Caki2 (cell line): ENCODE data around the gene PEX11B. TPM values are rescaled to one million over a fixed set of nuclear protein-coding genes. Genes with fewer than 3 reads are reported as not detected.
"Not testable (repeated sequence)": the region's sequence is repeated elsewhere in the genome, so short reads cannot be mapped to it uniquely, and the experiment has no call there.

ENCODE experiments used
- DNase-seq: peaks from one replicate; pipeline ENCODE4 v3.0.0-alpha.2; 2015; ENCODE audit warnings: low read depth
- in situ Hi-C: cut with HindIII; loops from 2 replicates; pipeline ENCODE4 v1.10.0; 2016; ENCODE audit warnings: low sequenced_read_pairs, low pct_unique_long_range_greater_than_20kb, mixed read lengths
- total RNA-seq: library from RNA; depleted of rRNA; stranded (reverse); fragments of >200 nt; shearing (Covaris generic); gene quantifications from 2 replicates; pipeline ENCODE4 v1.2.3, GENCODE V29; 2014; ENCODE audit warnings: low replicate concordance

The PEX11B gene
- total RNA-seq, 1 experiment from 2014 or later: 23.9 TPM

GRCh38 chr1:145956361-145956760 is 37.8 kb upstream of the PEX11B start:
- in situ Hi-C loops: no loop called here
- no peak for DNase-seq

- in situ Hi-C loops: no loop called here
- no peak for DNase-seq
Measured at GRCh38 chr1:145955436-145955835, 36.9 kb upstream of the PEX11B start.

GRCh38 chr1:145953861-145954260 is 35.3 kb upstream of the PEX11B start:
- in situ Hi-C loops: no loop called here
- DNase-seq: no peak

- no peak for DNase-seq
- in situ Hi-C loops: no loop called here
Measured at GRCh38 chr1:145952903-145953302, 34.4 kb upstream of the PEX11B start.

- DNase-seq: no peak
- in situ Hi-C loops: no loop called here
Measured at GRCh38 chr1:145951526-145951925, 33.0 kb upstream of the PEX11B start.

- no peak for DNase-seq
- in situ Hi-C loops: no loop called here
Measured at GRCh38 chr1:145949219-145949618, 30.7 kb upstream of the PEX11B start.

GRCh38 chr1:145947551-145947950 is 29.0 kb upstream of the PEX11B start:
- DNase-seq: no peak
- in situ Hi-C loops: no loop called here

- in situ Hi-C loops: no loop called here
- DNase-seq: no peak
Measured at GRCh38 chr1:145946477-145946986, 28.0 kb upstream of the PEX11B start.

GRCh38 chr1:145944532-145944931 is 26.0 kb upstream of the PEX11B start:
- in situ Hi-C loops: no loop called here
- DNase-seq: no peak

- in situ Hi-C loops: no loop called here
Measured at GRCh38 chr1:145942871-145943270, 24.4 kb upstream of the PEX11B start.

GRCh38 chr1:145942405-145942804 is 23.9 kb upstream of the PEX11B start:
- no peak for DNase-seq
- in situ Hi-C loops: no loop called here

More at GRCh38 chr1:145942871-145943270, 24.4 kb upstream of the PEX11B start:
- DNase-seq: no peak

GRCh38 chr1:145937436-145937835 is 18.9 kb upstream of the PEX11B start:
- DNase-seq: no peak
- in situ Hi-C loops: no loop called here

- no peak for DNase-seq
- in situ Hi-C loops: no loop called here
Measured at GRCh38 chr1:145936247-145936646, 17.7 kb upstream of the PEX11B start.

GRCh38 chr1:145935708-145936107 is 17.2 kb upstream of the PEX11B start:
- DNase-seq: no peak
- in situ Hi-C loops: no loop called here

- in situ Hi-C loops, DNase-seq: not testable (repeated sequence)
Measured at GRCh38 chr1:145932522-145933009, 14.0 kb upstream of the PEX11B start.

- in situ Hi-C loops: no loop called here
- DNase-seq: peak; percentile 8
Measured at GRCh38 chr1:145927916-145928643, 9.6 kb upstream of the PEX11B start.

GRCh38 chr1:145927063-145927886 is 8.8 kb upstream of the PEX11B start, which contains the start of gene RBM8A:
Gene RBM8A, minus strand, starts transcription at chr1:145927484. Its CDS starts 58 bp downstream, at chr1:145927426.
- in situ Hi-C loops: no loop called here
- peak; percentile 98 for DNase-seq

GRCh38 chr1:145926686-145927062 is 8.2 kb upstream of the PEX11B start:
- in situ Hi-C loops: no loop called here
- DNase-seq: no peak

- DNase-seq: no peak
- in situ Hi-C loops: no loop called here
Measured at GRCh38 chr1:145922266-145922665, 3.7 kb upstream of the PEX11B start.
